NB4 (cell line): ENCODE results near the gene ATL1.

ENCODE experiments used
- CTCF ChIP-seq: IDR thresholded peaks from one replicate; pipeline ENCODE4 v1.5.1; 2012; ENCODE audit warnings: low read depth, low read length
- POLR2A ChIP-seq: IDR thresholded peaks from 2 replicates; pipeline ENCODE4 v1.6.1; 2011; ENCODE audit warnings: mild to moderate bottlenecking; ENCODE audit not compliant: insufficient read length; ENCODE audit errors: extremely low read depth

GRCh38 chr14:50677527-50678063 lies 117.7 kb downstream of the ATL1 start:
- TF ChIP-seq CTCF, result no peak
- no peak for TF ChIP-seq POLR2A
